ENCODE results near the gene ZRANB1.

The ZRANB1 gene

GRCh38 chr10:124993736-124994451 lies 52.0 kb downstream of the ZRANB1 start:
- DNase-seq (ENCODE audit: low spot score): no peak

GRCh38 chr10:124994573-124995473 lies 52.9 kb downstream of the ZRANB1 start:
- peak; percentile 4 for DNase-seq (ENCODE audit: low spot score)

- DNase-seq (ENCODE audit: low spot score): peak; percentile 2
Measured at GRCh38 chr10:124995605-124996004, 53.7 kb downstream of the ZRANB1 start.

- DNase-seq (ENCODE audit: low spot score): no peak
Measured at GRCh38 chr10:124996127-124996853, 54.4 kb downstream of the ZRANB1 start.

GRCh38 chr10:124996854-124997215 lies 54.9 kb downstream of the ZRANB1 start:
- no peak for DNase-seq (ENCODE audit: low spot score)

- no peak for DNase-seq (ENCODE audit: low spot score)
Measured at GRCh38 chr10:124997306-124997705, 55.4 kb downstream of the ZRANB1 start.

- DNase-seq (ENCODE audit: low spot score): peak; percentile 9
Measured at GRCh38 chr10:124997771-124998623, 56.1 kb downstream of the ZRANB1 start.

- peak; percentile 12 for DNase-seq (ENCODE audit: low spot score)
Measured at GRCh38 chr10:124998624-124999291, 56.8 kb downstream of the ZRANB1 start.

- DNase-seq (ENCODE audit: low spot score): peak; percentile 93
Measured at GRCh38 chr10:124999433-125000365, 57.8 kb downstream of the ZRANB1 start.

GRCh38 chr10:125000366-125001312 lies 58.7 kb downstream of the ZRANB1 start:
- peak; percentile 43 for DNase-seq (ENCODE audit: low spot score)

GRCh38 chr10:125001313-125002046 lies 59.6 kb downstream of the ZRANB1 start:
- DNase-seq (ENCODE audit: low spot score): no peak

GRCh38 chr10:125002047-125002422 lies 60.1 kb downstream of the ZRANB1 start:
- no peak for DNase-seq (ENCODE audit: low spot score)

- DNase-seq (ENCODE audit: low spot score): no peak
Measured at GRCh38 chr10:125002423-125003145, 60.7 kb downstream of the ZRANB1 start.

GRCh38 chr10:125003146-125003900 lies 61.4 kb downstream of the ZRANB1 start:
- no peak for DNase-seq (ENCODE audit: low spot score)

GRCh38 chr10:125003901-125004467 lies 62.1 kb downstream of the ZRANB1 start:
- DNase-seq (ENCODE audit: low spot score): no peak

GRCh38 chr10:125004571-125005311 lies 62.8 kb downstream of the ZRANB1 start:
- no peak for DNase-seq (ENCODE audit: low spot score)
